Right lobe of liver (tissue), 4 donors: ENCODE results near the gene TERB2.
"Not testable (repeated sequence)": the region's sequence is repeated elsewhere in the genome, so short reads cannot be mapped to it uniquely, and the experiment has no call there.

Experiments used
- POLR2A ChIP-seq: fragments of 450-650 bp; IDR thresholded peaks from one replicate; pipeline ENCODE4 v1.6.1; 2017; ENCODE audit warnings: antibody characterized with exemption, mild to moderate bottlenecking
- TF ChIP-seq, protein P1 (sequence below), 4 donors: fragments of 200-600 bp in 3 of 4; fragments of 450-650 bp in 1 of 4; IDR thresholded peaks; one replicate each; pipeline versions ENCODE4 v1.5.1 to v1.8.0; 2016 to 2022; ENCODE audit warnings: antibody characterized with exemption in 4 of 4, mild to moderate bottlenecking in 2 of 4
- donor health status: DM: no; HTN: no; CAD: no.
- donor health status: DM: no; HTN: no; CAD: no.
- donor health status: DM: no; HTN: yes; CAD: no.

DNA sequence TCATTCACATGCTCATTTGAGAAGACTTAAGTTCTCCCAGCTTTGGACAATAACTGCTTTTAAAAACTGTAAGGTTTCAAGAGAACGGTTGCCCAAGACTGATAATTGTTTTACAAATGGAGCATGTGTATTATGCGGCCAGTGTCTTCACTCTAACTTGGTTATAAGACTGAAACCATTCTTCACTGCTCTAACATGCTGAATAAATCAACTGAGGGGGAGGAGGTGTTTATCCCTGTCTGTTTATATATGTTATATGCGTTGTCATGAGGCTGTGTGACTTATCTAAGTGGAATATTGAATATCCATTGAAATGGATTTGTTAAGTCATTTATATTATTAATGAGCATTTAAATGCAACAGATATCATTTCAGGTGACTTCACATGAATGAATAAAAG, 41.1 kb downstream of the TERB2 start:
- TF ChIP-seq, protein P1, sequence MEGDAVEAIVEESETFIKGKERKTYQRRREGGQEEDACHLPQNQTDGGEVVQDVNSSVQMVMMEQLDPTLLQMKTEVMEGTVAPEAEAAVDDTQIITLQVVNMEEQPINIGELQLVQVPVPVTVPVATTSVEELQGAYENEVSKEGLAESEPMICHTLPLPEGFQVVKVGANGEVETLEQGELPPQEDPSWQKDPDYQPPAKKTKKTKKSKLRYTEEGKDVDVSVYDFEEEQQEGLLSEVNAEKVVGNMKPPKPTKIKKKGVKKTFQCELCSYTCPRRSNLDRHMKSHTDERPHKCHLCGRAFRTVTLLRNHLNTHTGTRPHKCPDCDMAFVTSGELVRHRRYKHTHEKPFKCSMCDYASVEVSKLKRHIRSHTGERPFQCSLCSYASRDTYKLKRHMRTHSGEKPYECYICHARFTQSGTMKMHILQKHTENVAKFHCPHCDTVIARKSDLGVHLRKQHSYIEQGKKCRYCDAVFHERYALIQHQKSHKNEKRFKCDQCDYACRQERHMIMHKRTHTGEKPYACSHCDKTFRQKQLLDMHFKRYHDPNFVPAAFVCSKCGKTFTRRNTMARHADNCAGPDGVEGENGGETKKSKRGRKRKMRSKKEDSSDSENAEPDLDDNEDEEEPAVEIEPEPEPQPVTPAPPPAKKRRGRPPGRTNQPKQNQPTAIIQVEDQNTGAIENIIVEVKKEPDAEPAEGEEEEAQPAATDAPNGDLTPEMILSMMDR (IDR thresholded peaks at IDR 0.05) = not testable (repeated sequence)
- not testable (repeated sequence) for TF ChIP-seq POLR2A
